ENCODE measurements around the gene MAP3K5.

The MAP3K5 gene

GRCh38 chr6:136552054-136552453 lies 240.2 kb downstream of the MAP3K5 start:
- no peak for DNase-seq

- DNase-seq = no peak
These were observed 241.2 kb downstream of the MAP3K5 start for GRCh38 chr6:136551103-136551502.

GRCh38 chr6:136550330-136551071 lies 241.8 kb downstream of the MAP3K5 start, which contains the start of gene MAP7:
MAP7 (minus strand) TSS chr6:136550422; CDS start chr6:136550408, 14 bp downstream.
- DNase-seq = peak; percentile 44

GRCh38 chr6:136550045-136550329 lies 242.3 kb downstream of the MAP3K5 start:
- no peak for DNase-seq

GRCh38 chr6:136549300-136550044 lies 242.8 kb downstream of the MAP3K5 start:
- no peak for DNase-seq

- no peak for DNase-seq
These were observed 243.5 kb downstream of the MAP3K5 start for GRCh38 chr6:136548582-136549299.

- DNase-seq = no peak
These were observed 244.4 kb downstream of the MAP3K5 start for GRCh38 chr6:136547871-136548270.

- no peak for DNase-seq
These were observed 244.9 kb downstream of the MAP3K5 start for GRCh38 chr6:136547336-136547735.

GRCh38 chr6:136546331-136546730 lies 245.9 kb downstream of the MAP3K5 start:
- no peak for DNase-seq

GRCh38 chr6:136544326-136544725 lies 248.0 kb downstream of the MAP3K5 start:
- DNase-seq = no peak

- no peak for DNase-seq
These were observed 250.9 kb downstream of the MAP3K5 start for GRCh38 chr6:136541395-136541794.

- no peak for DNase-seq
These were observed 252.2 kb downstream of the MAP3K5 start for GRCh38 chr6:136539967-136540652.

GRCh38 chr6:136538836-136539235 lies 253.4 kb downstream of the MAP3K5 start:
- no peak for DNase-seq

GRCh38 chr6:136535880-136536650 lies 256.2 kb downstream of the MAP3K5 start:
- DNase-seq = no peak

GRCh38 chr6:136535017-136535765 lies 257.1 kb downstream of the MAP3K5 start:
- no peak for DNase-seq

- DNase-seq = no peak
These were observed 258.0 kb downstream of the MAP3K5 start for GRCh38 chr6:136534268-136534667.

GRCh38 chr6:136533487-136533886 lies 258.8 kb downstream of the MAP3K5 start:
- DNase-seq = no peak

- no peak for DNase-seq
These were observed 260.2 kb downstream of the MAP3K5 start for GRCh38 chr6:136532030-136532429.

- DNase-seq = no peak
These were observed 262.6 kb downstream of the MAP3K5 start for GRCh38 chr6:136529710-136530109.

- DNase-seq = no peak
These were observed 263.8 kb downstream of the MAP3K5 start for GRCh38 chr6:136528477-136528876.

GRCh38 chr6:136527831-136528230 lies 264.4 kb downstream of the MAP3K5 start:
- DNase-seq = no peak

GRCh38 chr6:136526937-136527336 lies 265.3 kb downstream of the MAP3K5 start:
- no peak for DNase-seq
